Neural progenitor cell (in vitro differentiated cells): ENCODE results near the gene TRIP12. TPM values are rescaled to one million over a fixed set of nuclear protein-coding genes. Genes with fewer than 3 reads are reported as not detected.
"Not testable (repeated sequence)": the region's sequence is repeated elsewhere in the genome, so short reads cannot be mapped to it uniquely, and the experiment has no call there.

Source experiments
- DNase-seq: peaks from one replicate; pipeline ENCODE4 v3.0.0-alpha.2; 2016; ENCODE audit warnings: low spot score
- H2AFZ ChIP-seq: fragments of 200-600 bp; sonication (generic); replicated peaks from 2 replicates; pipeline ENCODE4 v1.6.1; 2016; ENCODE audit warnings: antibody characterized with exemption
- H3F3A ChIP-seq: fragments of 200-600 bp; sonication (generic); 2 replicates; pipeline ENCODE4 v1.6.1; 2016; ENCODE audit warnings: antibody characterized with exemption, low read depth
- H3K27ac ChIP-seq: fragments of 200-600 bp; sonication (generic); 2 replicates; pipeline ENCODE4 v1.5.1; 2016; ENCODE audit warnings: mild to moderate bottlenecking
- H3K27me3 ChIP-seq: fragments of 200-600 bp; sonication (generic); 2 replicates; pipeline ENCODE4 v1.6.1; 2016; ENCODE audit warnings: mild to moderate bottlenecking, moderate library complexity
- H3K36me3 ChIP-seq: fragments of 200-600 bp; sonication (generic); 2 replicates; pipeline ENCODE4 v1.5.1; 2016
- H3K4me1 ChIP-seq: fragments of 200-600 bp; sonication (generic); 2 replicates; pipeline ENCODE4 v1.6.1; 2016; ENCODE audit warnings: mixed run types
- H3K4me2 ChIP-seq: fragments of 200-600 bp; sonication (generic); 2 replicates; pipeline ENCODE4 v1.6.1; 2016
- H3K4me3 ChIP-seq: fragments of 200-600 bp; sonication (generic); 2 replicates; pipeline ENCODE4 v1.5.1; 2016
- H3K79me2 ChIP-seq: fragments of 200-600 bp; sonication (generic); 2 replicates; pipeline ENCODE4 v1.6.1; 2016; ENCODE audit warnings: low read depth
- H3K9ac ChIP-seq: fragments of 200-600 bp; sonication (generic); 2 replicates; pipeline ENCODE4 v1.6.1; 2016
- H3K9me3 ChIP-seq: fragments of 200-600 bp; sonication (generic); 2 replicates; pipeline ENCODE4 v1.5.1; 2016; ENCODE audit warnings: low read depth
- H4K20me1 ChIP-seq: fragments of 200-600 bp; sonication (generic); 2 replicates; pipeline ENCODE4 v1.6.1; 2016; ENCODE audit warnings: low read depth
- H3K27ac Mint-ChIP-seq: 3 replicates; pipeline ENCODE4 v1.8.0; 2021; ENCODE audit warnings: mixed read lengths
- H3K27me3 Mint-ChIP-seq: 2 replicates; pipeline ENCODE4 v1.8.0; 2022; ENCODE audit warnings: low read depth, mild to moderate bottlenecking, inconsistent platforms, moderate library complexity, mixed read lengths; ENCODE audit not compliant: insufficient read depth
- H3K36me3 Mint-ChIP-seq: 3 replicates; pipeline ENCODE4 v1.8.0; 2021; ENCODE audit warnings: mixed read lengths
- H3K4me1 Mint-ChIP-seq: 3 replicates; pipeline ENCODE4 v1.8.0; 2021; ENCODE audit warnings: mixed read lengths
- H3K4me3 Mint-ChIP-seq: 3 replicates; pipeline ENCODE4 v1.8.0; 2021; ENCODE audit warnings: mild to moderate bottlenecking, moderate library complexity, mixed read lengths
- H3K9me3 Mint-ChIP-seq: 3 replicates; pipeline ENCODE4 v1.8.0; 2020; ENCODE audit warnings: mixed read lengths
- EZH2 ChIP-seq: fragments of 200-600 bp; sonication (generic); IDR thresholded peaks from 2 replicates; pipeline ENCODE4 v1.6.1; 2017; ENCODE audit warnings: antibody characterized with exemption, mild to moderate bottlenecking, moderate library complexity
- EZH2phosphoT487 ChIP-seq: fragments of 200-600 bp; sonication (generic); IDR thresholded peaks from 2 replicates; pipeline ENCODE4 v1.6.1; 2017; ENCODE audit warnings: antibody characterized with exemption
- total RNA-seq: library from RNA; depleted of rRNA; stranded (reverse); fragments of >200 nt; gene quantifications from 2 replicates; pipeline ENCODE4 v1.2.3, GENCODE V29; 2015; ENCODE audit warnings: low replicate concordance
- TF ChIP-seq, protein P1 (sequence below): fragments of 200-600 bp; sonication (generic); IDR thresholded peaks from 2 replicates; pipeline ENCODE4 v1.5.1; 2017; ENCODE audit warnings: antibody characterized with exemption, mild to moderate bottlenecking

TRIP12 gene
- total RNA-seq, 1 donor from 2014 or later: 157 TPM

DNA sequence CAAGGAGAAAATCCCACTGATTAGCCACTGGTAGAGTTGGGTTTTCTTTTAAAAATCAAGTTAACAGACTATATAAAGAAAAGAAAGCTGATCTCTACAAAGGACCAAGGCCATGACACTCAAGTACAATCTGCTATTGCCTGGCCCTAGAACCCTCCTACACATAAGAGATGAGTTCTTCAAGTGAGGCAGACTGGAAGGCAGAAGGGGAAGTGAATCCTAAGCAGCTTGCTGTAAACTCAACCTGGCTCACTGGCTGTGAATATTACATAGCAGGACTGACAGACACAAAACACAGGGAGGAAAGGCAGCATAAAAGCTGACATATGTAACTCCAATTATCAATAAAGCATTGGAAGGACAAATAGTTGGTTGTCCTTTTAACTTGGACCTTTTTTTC is 65.4 kb downstream of the TRIP12 start:
- Histone ChIP-seq H3K9me3 (no peaks in the 10 kb centered on the region), H3F3A (no peaks in the 10 kb centered on the region), H3K4me2 (no peak overlapping the region), H3K27ac (no peak overlapping the region), H3K9ac (no peak overlapping the region), H3K79me2 (peaks cover 72% of the 10 kb centered on the region), H4K20me1 (peaks cover 3% of the 10 kb centered on the region), H3K36me3 (peaks cover 4% of the 10 kb centered on the region), H3K27me3 (no peaks in the 10 kb centered on the region), H3K4me1 (no peaks in the 10 kb centered on the region), H3K4me3 (no peak overlapping the region), H2AFZ (no peak overlapping the region)
- DNase-seq: no peak
- Mint-ChIP-seq H3K27ac (no peak overlapping the region), H3K36me3 (peaks cover 24% of the 10 kb centered on the region), H3K9me3 (no peaks in the 10 kb centered on the region), H3K4me1 (no peaks in the 10 kb centered on the region), H3K4me3 (no peak overlapping the region), H3K27me3 (no peaks in the 10 kb centered on the region)
- no peak for TF ChIP-seq EZH2phosphoT487
- TF ChIP-seq, protein P1, sequence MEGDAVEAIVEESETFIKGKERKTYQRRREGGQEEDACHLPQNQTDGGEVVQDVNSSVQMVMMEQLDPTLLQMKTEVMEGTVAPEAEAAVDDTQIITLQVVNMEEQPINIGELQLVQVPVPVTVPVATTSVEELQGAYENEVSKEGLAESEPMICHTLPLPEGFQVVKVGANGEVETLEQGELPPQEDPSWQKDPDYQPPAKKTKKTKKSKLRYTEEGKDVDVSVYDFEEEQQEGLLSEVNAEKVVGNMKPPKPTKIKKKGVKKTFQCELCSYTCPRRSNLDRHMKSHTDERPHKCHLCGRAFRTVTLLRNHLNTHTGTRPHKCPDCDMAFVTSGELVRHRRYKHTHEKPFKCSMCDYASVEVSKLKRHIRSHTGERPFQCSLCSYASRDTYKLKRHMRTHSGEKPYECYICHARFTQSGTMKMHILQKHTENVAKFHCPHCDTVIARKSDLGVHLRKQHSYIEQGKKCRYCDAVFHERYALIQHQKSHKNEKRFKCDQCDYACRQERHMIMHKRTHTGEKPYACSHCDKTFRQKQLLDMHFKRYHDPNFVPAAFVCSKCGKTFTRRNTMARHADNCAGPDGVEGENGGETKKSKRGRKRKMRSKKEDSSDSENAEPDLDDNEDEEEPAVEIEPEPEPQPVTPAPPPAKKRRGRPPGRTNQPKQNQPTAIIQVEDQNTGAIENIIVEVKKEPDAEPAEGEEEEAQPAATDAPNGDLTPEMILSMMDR: no peak
- no peak for TF ChIP-seq EZH2

GRCh38 chr2:229855116-229855515 is 66.7 kb downstream of the TRIP12 start:
- H3K9me3 ChIP-seq: no peaks in the 10 kb centered on the region
- Mint-ChIP-seq H3K4me3 (no peak overlapping the region), H3K27ac (no peak overlapping the region), H3K4me1 (no peaks in the 10 kb centered on the region), H3K36me3 (peaks cover 27% of the 10 kb centered on the region), H3K9me3 (no peaks in the 10 kb centered on the region), H3K27me3 (no peaks in the 10 kb centered on the region)
- H3K27me3 ChIP-seq: no peaks in the 10 kb centered on the region
- peaks cover 62% of the 10 kb centered on the region for H3K79me2 ChIP-seq
- no peak overlapping the region for H3K27ac ChIP-seq
- TF ChIP-seq, protein P1: no peak
- TF ChIP-seq EZH2: no peak
- no peak for TF ChIP-seq EZH2phosphoT487
- peaks cover 4% of the 10 kb centered on the region for H3K36me3 ChIP-seq
- H4K20me1 ChIP-seq: no peaks in the 10 kb centered on the region
- H3K9ac ChIP-seq: no peak overlapping the region
- no peaks in the 10 kb centered on the region for H3F3A ChIP-seq
- DNase-seq: no peak
- no peaks in the 10 kb centered on the region for H3K4me1 ChIP-seq
- no peak overlapping the region for H3K4me3 ChIP-seq
- H3K4me2 ChIP-seq: no peak overlapping the region
- H2AFZ ChIP-seq: no peak overlapping the region

GRCh38 chr2:229852565-229852964 is 69.2 kb downstream of the TRIP12 start:
- Histone ChIP-seq H3K27me3 (no peaks in the 10 kb centered on the region), H3K9me3 (no peaks in the 10 kb centered on the region), H3K36me3 (no peaks in the 10 kb centered on the region), H3K9ac (no peak overlapping the region), H3K4me3 (no peak overlapping the region), H3K79me2 (peaks cover 79% of the 10 kb centered on the region), H3K4me2 (no peak overlapping the region), H3K4me1 (no peaks in the 10 kb centered on the region), H2AFZ (no peak overlapping the region), H3K27ac (no peak overlapping the region), H3F3A (no peaks in the 10 kb centered on the region), H4K20me1 (peaks cover 5% of the 10 kb centered on the region)
- Mint-ChIP-seq H3K27ac (no peak overlapping the region), H3K4me3 (no peak overlapping the region), H3K4me1 (no peaks in the 10 kb centered on the region), H3K9me3 (no peaks in the 10 kb centered on the region), H3K36me3 (peaks cover 27% of the 10 kb centered on the region), H3K27me3 (no peaks in the 10 kb centered on the region)
- TF ChIP-seq EZH2 (no peak), EZH2phosphoT487 (no peak)
- TF ChIP-seq, protein P1: no peak
- no peak for DNase-seq

DNA sequence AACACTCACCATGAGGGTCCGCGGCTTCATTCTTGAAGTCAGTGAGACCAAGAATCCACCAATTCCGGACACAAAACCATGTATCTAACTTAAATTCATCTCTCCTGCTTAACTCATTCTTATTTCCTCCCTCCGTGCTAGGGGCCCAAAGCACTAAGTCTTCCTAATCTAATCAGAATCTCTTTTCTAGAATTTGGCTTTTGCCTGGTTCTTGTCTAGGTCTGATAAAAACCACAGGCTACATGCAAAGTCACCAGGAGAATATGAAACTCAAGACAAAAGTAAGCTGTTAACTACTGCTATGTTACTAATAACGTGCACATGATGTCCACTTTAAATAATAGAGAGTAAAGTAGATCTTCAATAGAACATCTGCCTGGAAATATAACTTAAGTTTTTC is 69.9 kb downstream of the TRIP12 start:
- H3K27me3 ChIP-seq: no peaks in the 10 kb centered on the region
- no peak overlapping the region for H3K9ac ChIP-seq
- no peaks in the 10 kb centered on the region for H3F3A ChIP-seq
- peaks cover 31% of the 10 kb centered on the region for H3K36me3 Mint-ChIP-seq
- H3K79me2 ChIP-seq: peaks cover 83% of the 10 kb centered on the region
- no peaks in the 10 kb centered on the region for H3K4me1 ChIP-seq
- peaks cover 8% of the 10 kb centered on the region for H4K20me1 ChIP-seq
- no peaks in the 10 kb centered on the region for H3K27me3 Mint-ChIP-seq
- no peak overlapping the region for H3K4me2 ChIP-seq
- H2AFZ ChIP-seq: no peak overlapping the region
- no peak overlapping the region for H3K4me3 Mint-ChIP-seq
- no peak overlapping the region for H3K27ac Mint-ChIP-seq
- H3K4me1 Mint-ChIP-seq: no peaks in the 10 kb centered on the region
- no peaks in the 10 kb centered on the region for H3K9me3 ChIP-seq
- TF ChIP-seq EZH2: no peak
- no peak for TF ChIP-seq EZH2phosphoT487
- TF ChIP-seq, protein P1: no peak
- no peaks in the 10 kb centered on the region for H3K9me3 Mint-ChIP-seq
- H3K36me3 ChIP-seq: no peaks in the 10 kb centered on the region
- H3K27ac ChIP-seq: no peak overlapping the region
- DNase-seq: no peak
- no peak overlapping the region for H3K4me3 ChIP-seq

DNA sequence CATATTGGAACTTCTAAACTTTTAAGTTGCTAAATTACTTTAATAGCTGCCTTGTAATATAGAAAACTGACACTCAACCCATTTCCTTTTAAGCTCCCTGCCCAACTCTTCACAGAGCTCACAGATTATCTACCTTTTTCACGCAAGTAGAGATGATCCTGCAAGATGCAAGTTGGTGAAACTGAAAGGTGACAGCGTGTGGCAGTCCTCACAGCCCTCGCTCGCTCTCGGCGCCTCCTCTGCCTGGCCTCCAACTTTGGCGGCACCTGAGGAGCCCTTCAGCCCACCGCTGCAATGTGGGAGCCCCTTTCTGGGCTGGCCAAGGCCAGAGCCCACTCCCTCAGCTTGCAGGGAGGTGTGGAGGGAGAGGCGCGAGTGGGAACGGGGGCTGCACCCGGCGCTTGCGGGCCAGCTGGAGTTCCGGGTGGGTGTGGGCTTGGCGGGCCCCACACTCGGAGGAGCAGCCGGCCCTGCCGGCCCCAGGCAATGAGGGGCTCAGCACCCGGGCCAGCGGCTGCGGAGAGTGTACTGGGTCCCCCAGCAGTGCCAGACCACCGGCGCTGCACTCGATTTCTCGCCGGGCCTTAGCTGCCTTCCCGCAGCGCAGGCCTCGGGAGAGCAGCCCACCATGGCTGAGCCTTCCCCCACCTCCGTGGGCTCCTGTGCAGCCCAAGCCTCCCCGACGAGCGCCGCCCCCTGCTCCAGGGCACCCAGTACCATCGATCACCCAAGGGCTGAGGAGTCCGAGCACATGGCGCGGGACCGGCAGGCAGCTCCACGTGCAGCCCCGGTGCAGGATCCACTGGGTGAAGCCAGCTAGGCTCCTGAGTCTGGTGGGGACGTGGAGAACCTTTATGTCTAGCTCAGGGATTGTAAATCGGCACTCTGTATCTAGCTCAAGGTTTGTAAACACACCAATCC is 71.2 kb downstream of the TRIP12 start:
- not testable (repeated sequence) for H3F3A ChIP-seq, H3K9me3 Mint-ChIP-seq, H3K27me3 Mint-ChIP-seq, H3K36me3 ChIP-seq, H3K27ac Mint-ChIP-seq, H2AFZ ChIP-seq, H3K4me3 Mint-ChIP-seq, H3K4me1 Mint-ChIP-seq, H3K4me1 ChIP-seq, DNase-seq, H3K4me3 ChIP-seq, H3K4me2 ChIP-seq, H3K9ac ChIP-seq, H4K20me1 ChIP-seq, H3K9me3 ChIP-seq, H3K27ac ChIP-seq, H3K27me3 ChIP-seq
- peaks cover 83% of the 10 kb centered on the region for H3K79me2 ChIP-seq
- H3K36me3 Mint-ChIP-seq: peaks cover 29% of the 10 kb centered on the region
